H9 (cell line): ENCODE data around the gene PACSIN2. TPM values are rescaled to one million over a fixed set of nuclear protein-coding genes. Genes with fewer than 3 reads are reported as not detected.

Experiments
- DNase-seq: peaks from one replicate; pipeline ENCODE4 v3.0.0-alpha.2; 2017
- H2AFZ ChIP-seq: one replicate; pipeline ENCODE4 v1.6.1; 2013; ENCODE audit warnings: mild to moderate bottlenecking, low read length, control low read depth, moderate library complexity
- H2AK5ac ChIP-seq: 2 replicates; pipeline ENCODE4 v1.6.1; 2013; ENCODE audit warnings: low read length, control low read depth, mixed read lengths; ENCODE audit not compliant: insufficient read length
- H2BK120ac ChIP-seq: one replicate; pipeline ENCODE4 v1.6.1; 2013; ENCODE audit warnings: low read depth, mild to moderate bottlenecking, low read length, control low read depth, inconsistent platforms; ENCODE audit not compliant: poor library complexity, severe bottlenecking
- H2BK12ac ChIP-seq: 2 replicates; pipeline ENCODE4 v1.6.1; 2013; ENCODE audit warnings: low read length, control low read depth, mixed read lengths, low read depth; ENCODE audit not compliant: insufficient read length
- H2BK15ac ChIP-seq: 2 replicates; pipeline ENCODE4 v1.6.1; 2013; ENCODE audit warnings: low read depth, low read length, control low read depth
- H2BK20ac ChIP-seq: one replicate; pipeline ENCODE4 v1.6.1; 2013; ENCODE audit warnings: low read depth, mild to moderate bottlenecking, low read length, control low read depth, inconsistent platforms; ENCODE audit not compliant: poor library complexity, severe bottlenecking
- H2BK5ac ChIP-seq: 2 replicates; pipeline ENCODE4 v1.6.1; 2013; ENCODE audit warnings: low read length, control low read depth, mixed read lengths; ENCODE audit not compliant: insufficient read length
- H3K14ac ChIP-seq: 2 replicates; pipeline ENCODE4 v1.6.1; 2013; ENCODE audit warnings: low read length, control low read depth; ENCODE audit not compliant: insufficient read depth
- H3K18ac ChIP-seq: 2 replicates; pipeline ENCODE4 v1.6.1; 2013; ENCODE audit warnings: low read depth, mild to moderate bottlenecking, mixed read lengths, low read length, control low read depth; ENCODE audit not compliant: insufficient read length
- H3K23ac ChIP-seq: 2 replicates; pipeline ENCODE4 v1.6.1; 2013; ENCODE audit warnings: low read length, control low read depth, mixed read lengths, low read depth; ENCODE audit not compliant: insufficient read length
- H3K23me2 ChIP-seq: 2 replicates; pipeline ENCODE4 v1.6.1; 2013; ENCODE audit warnings: low read depth, mild to moderate bottlenecking, mixed read lengths, low read length, control low read depth; ENCODE audit not compliant: insufficient read length, poor library complexity, severe bottlenecking
- H3K27ac ChIP-seq: 2 replicates; pipeline ENCODE4 v1.5.1; 2013; ENCODE audit warnings: low read length, control low read depth, mixed read lengths, low read depth; ENCODE audit not compliant: insufficient read length
- H3K27me3 ChIP-seq: 2 replicates; pipeline ENCODE4 v1.6.1; 2013; ENCODE audit warnings: low read length, control low read depth, inconsistent platforms; ENCODE audit not compliant: insufficient read depth
- H3K4ac ChIP-seq: 2 replicates; pipeline ENCODE4 v1.6.1; 2013; ENCODE audit warnings: low read depth, mild to moderate bottlenecking, control low read depth, inconsistent platforms, low read length, moderate library complexity
- H3K4me1 ChIP-seq: 2 replicates; pipeline ENCODE4 v1.6.1; 2013; ENCODE audit warnings: low read length, control low read depth, inconsistent platforms; ENCODE audit not compliant: insufficient read depth
- H3K4me2 ChIP-seq: 2 replicates; pipeline ENCODE4 v1.6.1; 2013; ENCODE audit warnings: low read length, control low read depth, mixed read lengths; ENCODE audit not compliant: insufficient read length, insufficient read depth
- H3K56ac ChIP-seq: 2 replicates; pipeline ENCODE4 v1.6.1; 2013; ENCODE audit warnings: low read depth, mild to moderate bottlenecking, mixed read lengths, low read length, control low read depth; ENCODE audit not compliant: insufficient read length
- H3K79me1 ChIP-seq: 2 replicates; pipeline ENCODE4 v1.6.1; 2013; ENCODE audit warnings: low read depth, mild to moderate bottlenecking, moderate library complexity, low read length, control low read depth, inconsistent platforms; ENCODE audit not compliant: insufficient read depth, poor library complexity, severe bottlenecking
- H3K79me2 ChIP-seq: 2 replicates; pipeline ENCODE4 v1.6.1; 2013; ENCODE audit warnings: low read length, control low read depth, inconsistent platforms; ENCODE audit not compliant: insufficient read depth
- H3K9ac ChIP-seq: 2 replicates; pipeline ENCODE4 v1.6.1; 2013; ENCODE audit warnings: low read length, control low read depth, mixed read lengths; ENCODE audit not compliant: insufficient read length; ENCODE audit errors: extremely low read depth
- H3K9me3 ChIP-seq: one replicate; pipeline ENCODE4 v1.6.1; 2013; ENCODE audit warnings: low read depth, low read length, inconsistent platforms; ENCODE audit not compliant: control insufficient read depth
- H3T11ph ChIP-seq: one replicate; pipeline ENCODE4 v1.6.1; 2013; ENCODE audit warnings: mild to moderate bottlenecking, low read length, control low read depth, inconsistent platforms
- H4K20me1 ChIP-seq: one replicate; pipeline ENCODE4 v1.6.1; 2013; ENCODE audit not compliant: control insufficient read depth, insufficient read length, insufficient read depth
- H4K5ac ChIP-seq: 2 replicates; pipeline ENCODE4 v1.6.1; 2013; ENCODE audit warnings: low read depth, mild to moderate bottlenecking, mixed read lengths, low read length, control low read depth; ENCODE audit not compliant: insufficient read length
- H4K8ac ChIP-seq: replicated peaks from 2 replicates; pipeline ENCODE4 v1.6.1; 2013; ENCODE audit warnings: low read length, control low read depth, mixed read lengths, low read depth; ENCODE audit not compliant: insufficient read length
- H4K91ac ChIP-seq: 2 replicates; pipeline ENCODE4 v1.6.1; 2013; ENCODE audit warnings: low read depth, mild to moderate bottlenecking, moderate library complexity, mixed read lengths, low read length, control low read depth; ENCODE audit not compliant: insufficient read length
- H3K27ac Mint-ChIP-seq, 3 experiments: 2 replicates in 2 of 3; 3 replicates in 1 of 3; pipeline ENCODE4 v1.8.0; 2020 to 2021; ENCODE audit warnings: mixed read lengths in 3 of 3, mild to moderate bottlenecking in 1 of 3, moderate library complexity in 1 of 3
- H3K27me3 Mint-ChIP-seq: 2 replicates; pipeline ENCODE4 v1.8.0; 2021; ENCODE audit warnings: low read depth, mild to moderate bottlenecking, moderate library complexity, mixed read lengths
- H3K36me3 Mint-ChIP-seq, 3 experiments: 2 replicates in 2 of 3; 3 replicates in 1 of 3; pipeline ENCODE4 v1.8.0; 2020 to 2021; ENCODE audit warnings: low read depth in 3 of 3, mixed read lengths in 3 of 3; ENCODE audit not compliant: insufficient read depth in 1 of 3
- H3K4me1 Mint-ChIP-seq, 2 experiments: 2 replicates each; pipeline ENCODE4 v1.8.0; 2020; ENCODE audit warnings: mixed read lengths in 2 of 2
- H3K4me3 Mint-ChIP-seq, 2 experiments: 2 replicates in 1 of 2; 3 replicates in 1 of 2; pipeline ENCODE4 v1.8.0; 2020 to 2021; ENCODE audit warnings: mild to moderate bottlenecking in 2 of 2, mixed read lengths in 2 of 2, moderate library complexity in 1 of 2
- H3K9me3 Mint-ChIP-seq, 2 experiments: 2 replicates in 1 of 2; 3 replicates in 1 of 2; pipeline ENCODE4 v1.8.0; 2020; ENCODE audit warnings: mild to moderate bottlenecking in 2 of 2, mixed read lengths in 2 of 2, moderate library complexity in 1 of 2
- WGBS: extraction: QIAGEN DNeasy Blood & Tissue Kit; methylation state at CpG from one replicate; pipeline ENCODE4 v1.1.7; 2013; ENCODE audit warnings: missing lambda C conversion rate, low lambda C conversion rate, mixed read lengths; ENCODE audit not compliant: insufficient read length; ENCODE audit errors: extremely low coverage; 5-methylcytosine and 5-hydroxymethylcytosine counted together
- total RNA-seq: library from RNA; stranded (reverse); gene quantifications from 2 replicates; pipeline ENCODE4 v1.2.1, GENCODE V29; 2021
- TF ChIP-seq, protein P1 (sequence below): fragments of 200-600 bp; sonication (generic); conservative IDR thresholded peaks from 3 replicates; pipeline ENCODE4 v1.8.0; 2021; ENCODE audit warnings: antibody characterized with exemption, mild to moderate bottlenecking

The PACSIN2 gene
- total RNA-seq, 1 experiment from 2014 or later = 62.3 TPM

DNA sequence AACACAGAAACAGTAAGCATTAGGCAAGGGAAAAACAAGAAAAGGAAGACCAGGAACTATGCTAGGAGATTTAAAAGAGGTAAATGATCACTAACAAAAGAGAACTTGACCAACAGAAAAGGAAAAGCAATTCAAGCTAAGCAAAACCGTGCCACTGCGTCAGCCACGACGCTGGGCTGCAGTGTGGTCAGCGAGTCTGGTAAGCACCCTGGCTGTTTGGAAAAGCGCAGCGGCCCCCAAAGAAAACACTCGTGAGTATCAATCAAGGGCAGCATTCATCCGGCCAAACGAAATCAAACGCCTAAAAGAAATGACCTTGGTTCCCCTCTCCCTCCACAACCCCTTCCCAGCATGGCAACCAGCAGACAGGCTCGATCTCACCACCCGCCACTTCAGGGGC, 28.8 kb downstream of the PACSIN2 start:
- no peak overlapping the region for H2BK12ac ChIP-seq
- no CpG with 5 or more reads among the region's 13 CpGs for WGBS
- H4K20me1 ChIP-seq = no peaks in the 10 kb centered on the region
- no peak overlapping the region for H4K91ac ChIP-seq
- H2BK20ac ChIP-seq = no peak overlapping the region
- no peak overlapping the region for H2BK120ac ChIP-seq
- no peak overlapping the region; the same call in 1 of the 2 replicates for H3K14ac ChIP-seq
- H3K18ac ChIP-seq = no peak overlapping the region
- Mint-ChIP-seq H3K4me3 (peak overlapping the region in 1 of 2 experiments; percentile 34; a peak in 1 of 5 replicates), H3K4me1 (peaks cover 46 to 51% of the 10 kb centered on the region in 2 experiments), H3K36me3 (peaks cover 2 to 13% (median 5%) of the 10 kb centered on the region in 3 experiments; a peak in 3 of 7 replicates), H3K27ac (peak overlapping the region; percentile 59 to 77 (median 63); a peak in 6 of 7 replicates), H3K27me3 (no peaks in the 10 kb centered on the region), H3K9me3 (no peaks in the 10 kb centered on the region; a peak in 1 of 5 replicates)
- H3K27ac ChIP-seq = no peak overlapping the region
- TF ChIP-seq, protein P1, sequence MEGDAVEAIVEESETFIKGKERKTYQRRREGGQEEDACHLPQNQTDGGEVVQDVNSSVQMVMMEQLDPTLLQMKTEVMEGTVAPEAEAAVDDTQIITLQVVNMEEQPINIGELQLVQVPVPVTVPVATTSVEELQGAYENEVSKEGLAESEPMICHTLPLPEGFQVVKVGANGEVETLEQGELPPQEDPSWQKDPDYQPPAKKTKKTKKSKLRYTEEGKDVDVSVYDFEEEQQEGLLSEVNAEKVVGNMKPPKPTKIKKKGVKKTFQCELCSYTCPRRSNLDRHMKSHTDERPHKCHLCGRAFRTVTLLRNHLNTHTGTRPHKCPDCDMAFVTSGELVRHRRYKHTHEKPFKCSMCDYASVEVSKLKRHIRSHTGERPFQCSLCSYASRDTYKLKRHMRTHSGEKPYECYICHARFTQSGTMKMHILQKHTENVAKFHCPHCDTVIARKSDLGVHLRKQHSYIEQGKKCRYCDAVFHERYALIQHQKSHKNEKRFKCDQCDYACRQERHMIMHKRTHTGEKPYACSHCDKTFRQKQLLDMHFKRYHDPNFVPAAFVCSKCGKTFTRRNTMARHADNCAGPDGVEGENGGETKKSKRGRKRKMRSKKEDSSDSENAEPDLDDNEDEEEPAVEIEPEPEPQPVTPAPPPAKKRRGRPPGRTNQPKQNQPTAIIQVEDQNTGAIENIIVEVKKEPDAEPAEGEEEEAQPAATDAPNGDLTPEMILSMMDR = no peak
- H3K56ac ChIP-seq = no peak overlapping the region
- no peak overlapping the region for H3K4ac ChIP-seq
- no peak overlapping the region for H2BK5ac ChIP-seq
- no peak overlapping the region for H3K4me2 ChIP-seq
- no peak for DNase-seq
- no peak overlapping the region for H3K9ac ChIP-seq
- H3K23ac ChIP-seq = no peak overlapping the region
- H3K23me2 ChIP-seq = no peaks in the 10 kb centered on the region
- no peak overlapping the region for H4K8ac ChIP-seq
- H2BK15ac ChIP-seq = no peak overlapping the region
- peaks cover 15% of the 10 kb centered on the region for H3K4me1 ChIP-seq
- no peak overlapping the region for H2AK5ac ChIP-seq
- H3K79me2 ChIP-seq = peaks cover 17% of the 10 kb centered on the region; the same call in 1 of the 2 replicates
- no peak overlapping the region for H4K5ac ChIP-seq
- H3K9me3 ChIP-seq = no peaks in the 10 kb centered on the region
- peaks cover 3% of the 10 kb centered on the region for H3K79me1 ChIP-seq
- H2AFZ ChIP-seq = no peak overlapping the region
- H3T11ph ChIP-seq = no peak overlapping the region
- H3K27me3 ChIP-seq = no peaks in the 10 kb centered on the region
